Fibroblast of pulmonary artery (primary cell): ENCODE measurements around the gene TPSD1.
"Not testable (repeated sequence)": the region's sequence is repeated elsewhere in the genome, so short reads cannot be mapped to it uniquely, and the experiment has no call there.

ENCODE experiments used
- DNase-seq: peaks from one replicate; pipeline ENCODE4 v3.0.0-alpha.2; 2010; ENCODE audit warnings: low read depth
- H3K4me3 ChIP-seq: replicated peaks from 2 replicates; pipeline ENCODE4 v1.5.1; 2011; ENCODE audit warnings: low read depth, mild to moderate bottlenecking, control low read depth, low read length, moderate library complexity
- CTCF ChIP-seq: IDR thresholded peaks from 2 replicates; pipeline ENCODE4 v1.5.1; 2011; ENCODE audit warnings: mild to moderate bottlenecking, control low read depth, low read length, inconsistent platforms; ENCODE audit errors: missing control alignments

The TPSD1 gene

GRCh38 chr16:1245452-1246020, 10.3 kb upstream of the TPSD1 start:
- H3K4me3 ChIP-seq: no peak overlapping the region
- TF ChIP-seq CTCF: no peak
- no peak for DNase-seq

GRCh38 chr16:1247903-1248537, 7.8 kb upstream of the TPSD1 start:
- H3K4me3 ChIP-seq, DNase-seq: not testable (repeated sequence)

GRCh38 chr16:1249031-1249755, 6.7 kb upstream of the TPSD1 start:
- not testable (repeated sequence) for H3K4me3 ChIP-seq, DNase-seq

GRCh38 chr16:1253701-1254364, 2.0 kb upstream of the TPSD1 start:
- not testable (repeated sequence) for H3K4me3 ChIP-seq, DNase-seq

GRCh38 chr16:1254821-1255220, 1.0 kb upstream of the TPSD1 start:
- H3K4me3 ChIP-seq, DNase-seq: not testable (repeated sequence)

- not testable (repeated sequence) for DNase-seq, H3K4me3 ChIP-seq
Observed at GRCh38 chr16:1256296-1256873, 516 bp downstream of the TPSD1 start.

GRCh38 chr16:1256874-1257322, 1.0 kb downstream of the TPSD1 start:
- no peak overlapping the region for H3K4me3 ChIP-seq
- no peak for TF ChIP-seq CTCF
- DNase-seq: no peak

- no peak for DNase-seq
- no peak overlapping the region for H3K4me3 ChIP-seq
Observed at GRCh38 chr16:1257561-1258224, 1.8 kb downstream of the TPSD1 start.

More at GRCh38 chr16:1257561-1258224, 1.8 kb downstream of the TPSD1 start:
- no peak for TF ChIP-seq CTCF
